Mesodermal cell (in vitro differentiated cells): ENCODE data around the gene LRRC52. TPM values are rescaled to one million over a fixed set of nuclear protein-coding genes. Genes with fewer than 3 reads are reported as not detected.
A peak's percentile ranks its signal among the peaks of the same experiment; 100 is the strongest.

Experiments
- H3K27ac ChIP-seq: 2 replicates; pipeline ENCODE4 v1.7.0; 2013; ENCODE audit warnings: mild to moderate bottlenecking, low read depth, low read length, moderate library complexity; ENCODE audit not compliant: severe bottlenecking
- H3K36me3 ChIP-seq: 2 replicates; pipeline ENCODE4 v1.7.1; 2013; ENCODE audit warnings: mild to moderate bottlenecking, low read length, moderate library complexity; ENCODE audit not compliant: control insufficient read depth, insufficient read depth
- H3K4me1 ChIP-seq: one replicate; pipeline ENCODE4 v1.7.1; 2013; ENCODE audit warnings: mild to moderate bottlenecking, low read length; ENCODE audit not compliant: insufficient read depth, control insufficient read depth, poor library complexity, severe bottlenecking
- H3K4me3 ChIP-seq: 2 replicates; pipeline ENCODE4 v1.7.0; 2013; ENCODE audit warnings: low read length, control low read depth, mild to moderate bottlenecking; ENCODE audit not compliant: insufficient read depth, poor library complexity, severe bottlenecking; ENCODE audit errors: extremely low read depth
- H3K9me3 ChIP-seq: 2 replicates; pipeline ENCODE4 v1.7.1; 2013; ENCODE audit warnings: mild to moderate bottlenecking, low read length, moderate library complexity; ENCODE audit not compliant: control insufficient read depth
- WGBS, 2 experiments: methylation state at CpG; one replicate each; pipeline ENCODE4 v1.1.5; 2013; ENCODE audit warnings: missing lambda C conversion rate in 2 of 2; ENCODE audit not compliant: insufficient coverage in 2 of 2; 5-methylcytosine and 5-hydroxymethylcytosine counted together
- polyA plus RNA-seq, 2 experiments: library from polyadenylated mRNA; stranded (reverse); fragments of 50-300 nt; gene quantifications; one replicate each; pipeline ENCODE4 v1.2.3, GENCODE V29; 2013

Gene LRRC52
- polyA plus RNA-seq (2013, experiment 1 of 2), result not detected
- polyA plus RNA-seq (2013, experiment 2 of 2), result not detected

DNA sequence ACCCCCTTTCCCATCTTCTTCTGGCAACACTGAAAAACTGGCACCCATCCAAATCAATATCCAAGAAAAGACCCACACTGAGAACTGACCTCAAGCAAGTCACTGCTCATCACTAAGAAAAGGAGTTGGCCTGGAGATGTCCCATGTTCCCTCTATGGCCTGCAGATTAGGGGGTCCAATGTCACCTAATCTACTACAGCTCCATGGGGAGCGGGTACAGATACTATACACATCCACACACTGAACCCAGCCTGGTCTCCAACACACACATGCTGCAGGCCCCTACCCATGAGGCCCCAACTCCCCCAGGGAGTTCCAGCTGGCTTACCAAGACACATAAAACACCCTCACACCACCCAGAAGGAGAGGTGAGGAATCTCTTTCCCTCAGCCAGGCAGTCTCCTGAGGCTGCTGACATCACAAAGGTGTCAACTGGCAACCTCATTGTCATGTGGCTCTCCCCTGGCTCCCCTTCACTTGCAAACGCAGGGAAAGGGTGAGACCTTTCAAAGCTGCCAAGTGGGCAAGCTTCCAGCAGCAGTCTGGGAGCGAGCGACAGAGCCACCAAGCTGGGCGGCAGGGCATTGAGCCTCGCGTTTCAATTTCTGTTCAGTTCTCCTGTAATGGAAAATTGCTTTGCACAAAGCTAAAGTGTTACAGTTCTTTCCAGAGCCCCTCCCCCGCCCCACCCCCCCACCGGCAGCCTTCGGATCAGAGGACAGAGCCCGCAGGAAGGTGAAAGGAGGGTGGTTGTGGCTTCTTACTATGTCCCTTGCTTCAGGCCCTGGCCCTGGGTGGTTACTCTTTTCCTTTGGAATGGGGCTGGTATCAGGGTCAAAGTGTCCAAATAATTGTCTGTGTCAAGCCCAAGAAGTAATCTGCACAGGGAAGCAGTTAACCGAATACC is at the start of gene LRRC52:
LRRC52 (plus strand) TSS at position 469 of the 907 bp plus-strand sequence; CDS start at position 766, 297 bp downstream.
- Histone ChIP-seq H3K4me3 (no peak within 1 kb of the TSS), H3K4me1 (no peaks in the 10 kb centered on the region), H3K9me3 (no peaks in the 10 kb centered on the region), H3K36me3 (no peaks in the 10 kb centered on the region), H3K27ac (no peak within 1 kb of the TSS)
- WGBS, 2 experiments, result 37 to 40% methylated on average over 8 of the region's 12 CpGs

- no peaks in the 10 kb centered on the region for H3K9me3 ChIP-seq
- H3K36me3 ChIP-seq, result no peaks in the 10 kb centered on the region
- no peak overlapping the region for H3K27ac ChIP-seq
- no peak overlapping the region for H3K4me3 ChIP-seq
- peaks cover 19% of the 10 kb centered on the region for H3K4me1 ChIP-seq
- 92 to 95% methylated on average over 3 of the region's 5 CpGs for WGBS, 2 experiments
These were observed 48.6 kb upstream of the LRRC52 start for GRCh38 chr1:165494949-165495857.

GRCh38 chr1:165495858-165496205 is 48.0 kb upstream of the LRRC52 start:
- peaks cover 19% of the 10 kb centered on the region for H3K4me1 ChIP-seq
- no peak overlapping the region for H3K4me3 ChIP-seq
- H3K36me3 ChIP-seq, result no peaks in the 10 kb centered on the region
- no peaks in the 10 kb centered on the region for H3K9me3 ChIP-seq
- H3K27ac ChIP-seq, result peak overlapping the region; percentile 68
- 100% methylated on average over 2 to 3 of the region's 3 CpGs for whole genome bisulfite sequencing, 2 experiments

DNA sequence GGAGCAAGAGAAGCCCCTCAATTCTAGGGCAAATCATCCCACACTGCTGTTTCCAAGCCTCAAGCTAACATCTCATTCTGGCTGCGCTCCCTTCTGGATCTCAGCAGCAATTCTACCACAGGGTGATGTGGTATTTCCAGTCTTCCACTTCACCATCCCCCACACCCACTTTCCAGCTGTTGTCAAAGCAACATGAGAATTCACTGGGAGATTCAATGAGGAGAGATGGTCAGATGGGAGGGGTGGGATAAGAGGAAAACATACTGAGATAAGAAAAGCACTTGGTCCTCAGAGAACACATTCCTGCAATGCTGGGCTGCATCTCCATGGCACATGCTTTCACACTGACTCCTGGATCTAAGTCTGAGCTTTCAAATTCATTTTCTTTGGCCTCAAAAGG is 47.3 kb upstream of the LRRC52 start:
- 100% methylated on average over 1 of the region's 1 CpG for WGBS, 2 experiments
- peak overlapping the region; percentile 68 for H3K27ac ChIP-seq
- H3K36me3 ChIP-seq, result no peaks in the 10 kb centered on the region
- peaks cover 19% of the 10 kb centered on the region for H3K4me1 ChIP-seq
- no peak overlapping the region for H3K4me3 ChIP-seq
- H3K9me3 ChIP-seq, result no peaks in the 10 kb centered on the region

GRCh38 chr1:165497069-165498013 is 46.5 kb upstream of the LRRC52 start:
- no peak overlapping the region for H3K27ac ChIP-seq
- peaks cover 19% of the 10 kb centered on the region for H3K4me1 ChIP-seq
- 98 to 100% methylated on average over 7 to 10 of the region's 12 CpGs for WGBS, 2 experiments
- H3K9me3 ChIP-seq, result no peaks in the 10 kb centered on the region
- no peaks in the 10 kb centered on the region for H3K36me3 ChIP-seq
- H3K4me3 ChIP-seq, result no peak overlapping the region

DNA sequence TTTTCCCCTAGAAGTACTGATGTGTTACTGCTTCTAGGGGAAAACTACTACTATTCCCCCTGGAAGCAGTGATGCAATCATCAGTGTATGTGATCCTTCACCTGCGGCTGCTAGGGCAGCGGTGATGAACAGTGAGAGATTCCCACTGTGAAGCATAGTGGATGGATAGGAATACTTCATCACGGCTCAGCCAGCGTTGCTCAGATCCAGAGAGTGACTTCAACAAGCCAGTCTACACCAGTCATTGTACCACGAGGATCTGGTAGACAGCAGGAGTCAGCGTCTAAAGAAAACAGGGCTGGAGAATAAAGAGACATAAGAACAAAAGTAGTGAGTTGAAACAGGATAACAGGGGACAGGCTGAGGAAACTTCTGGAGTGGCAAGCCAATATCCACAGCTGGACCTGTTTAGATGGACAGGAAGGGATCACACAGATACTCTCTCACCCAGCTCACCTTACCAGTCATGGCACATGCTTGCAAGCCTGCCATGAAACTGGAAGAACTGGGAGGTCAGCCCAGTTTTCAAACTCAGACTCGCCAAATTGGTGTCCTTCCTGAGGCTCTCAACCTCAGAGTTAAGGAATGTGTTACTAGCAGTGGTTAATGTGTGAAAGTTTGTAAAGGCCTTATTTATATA is 42.4 kb upstream of the LRRC52 start:
- no peak overlapping the region for H3K4me3 ChIP-seq
- H3K27ac ChIP-seq, result no peak overlapping the region
- 79 to 100% methylated on average over 3 to 5 of the region's 7 CpGs for WGBS, 2 experiments
- H3K9me3 ChIP-seq, result no peaks in the 10 kb centered on the region
- peaks cover 2% of the 10 kb centered on the region for H3K4me1 ChIP-seq
- no peaks in the 10 kb centered on the region for H3K36me3 ChIP-seq

- no peak overlapping the region for H3K27ac ChIP-seq
- no peaks in the 10 kb centered on the region for H3K36me3 ChIP-seq
- 75 to 80% methylated on average over 1 to 2 of the region's 3 CpGs for WGBS, 2 experiments
- H3K4me3 ChIP-seq, result no peak overlapping the region
- no peaks in the 10 kb centered on the region for H3K9me3 ChIP-seq
- no peaks in the 10 kb centered on the region for H3K4me1 ChIP-seq
These were observed 41.8 kb upstream of the LRRC52 start for GRCh38 chr1:165501970-165502348.

- Histone ChIP-seq H3K27ac (no peak overlapping the region), H3K4me3 (no peak overlapping the region), H3K4me1 (no peaks in the 10 kb centered on the region), H3K36me3 (no peaks in the 10 kb centered on the region), H3K9me3 (no peaks in the 10 kb centered on the region)
These were observed 36.2 kb upstream of the LRRC52 start for GRCh38 chr1:165507570-165507969.

DNA sequence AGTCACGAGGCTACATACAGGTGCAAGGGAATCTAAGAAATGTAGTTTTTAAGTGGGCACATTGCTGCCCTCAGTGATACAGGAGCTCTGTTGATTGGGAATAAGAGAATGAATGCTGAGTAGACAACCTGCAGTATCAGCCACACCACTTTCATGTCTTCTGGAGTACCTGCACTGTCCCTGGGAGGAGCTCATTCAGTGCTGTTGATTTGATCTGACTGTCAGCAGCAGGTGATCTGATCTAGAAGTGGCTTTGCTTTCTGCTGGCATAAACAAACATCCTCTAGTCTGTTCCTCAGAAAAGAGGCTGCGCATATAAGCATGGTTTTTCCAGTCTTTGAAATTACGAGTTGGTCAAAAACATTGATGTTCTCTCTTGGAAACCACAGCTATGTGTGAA is 35.5 kb upstream of the LRRC52 start:
- WGBS, 2 experiments, result 91 to 100% methylated on average over 1 of the region's 3 CpGs
- no peak overlapping the region for H3K27ac ChIP-seq

GRCh38 chr1:165512816-165513215 is 31.0 kb upstream of the LRRC52 start:
- Histone ChIP-seq H3K4me3 (no peak overlapping the region), H3K36me3 (no peaks in the 10 kb centered on the region), H3K27ac (no peak overlapping the region), H3K9me3 (no peaks in the 10 kb centered on the region), H3K4me1 (no peaks in the 10 kb centered on the region)
- WGBS, 2 experiments, result 84 to 86% methylated on average over 5 to 6 of the region's 6 CpGs

More for the DNA sequence above, 35.5 kb upstream of the LRRC52 start:
- no peaks in the 10 kb centered on the region for H3K4me1 ChIP-seq
- no peak overlapping the region for H3K4me3 ChIP-seq
- H3K9me3 ChIP-seq, result no peaks in the 10 kb centered on the region
- no peaks in the 10 kb centered on the region for H3K36me3 ChIP-seq
